Stimulated activated CD4-positive, alpha-beta T cell treated with anti-CD3 and anti-CD28 coated beads, Interleukin-2, amount 100 ng/mL, for 24 hours (primary cell): ENCODE measurements around the gene VIPR2.

Experiments
- DNase-seq, 2 donors: peaks; one replicate each; pipeline ENCODE4 v3.0.0-alpha.2; 2020

Gene VIPR2

DNA sequence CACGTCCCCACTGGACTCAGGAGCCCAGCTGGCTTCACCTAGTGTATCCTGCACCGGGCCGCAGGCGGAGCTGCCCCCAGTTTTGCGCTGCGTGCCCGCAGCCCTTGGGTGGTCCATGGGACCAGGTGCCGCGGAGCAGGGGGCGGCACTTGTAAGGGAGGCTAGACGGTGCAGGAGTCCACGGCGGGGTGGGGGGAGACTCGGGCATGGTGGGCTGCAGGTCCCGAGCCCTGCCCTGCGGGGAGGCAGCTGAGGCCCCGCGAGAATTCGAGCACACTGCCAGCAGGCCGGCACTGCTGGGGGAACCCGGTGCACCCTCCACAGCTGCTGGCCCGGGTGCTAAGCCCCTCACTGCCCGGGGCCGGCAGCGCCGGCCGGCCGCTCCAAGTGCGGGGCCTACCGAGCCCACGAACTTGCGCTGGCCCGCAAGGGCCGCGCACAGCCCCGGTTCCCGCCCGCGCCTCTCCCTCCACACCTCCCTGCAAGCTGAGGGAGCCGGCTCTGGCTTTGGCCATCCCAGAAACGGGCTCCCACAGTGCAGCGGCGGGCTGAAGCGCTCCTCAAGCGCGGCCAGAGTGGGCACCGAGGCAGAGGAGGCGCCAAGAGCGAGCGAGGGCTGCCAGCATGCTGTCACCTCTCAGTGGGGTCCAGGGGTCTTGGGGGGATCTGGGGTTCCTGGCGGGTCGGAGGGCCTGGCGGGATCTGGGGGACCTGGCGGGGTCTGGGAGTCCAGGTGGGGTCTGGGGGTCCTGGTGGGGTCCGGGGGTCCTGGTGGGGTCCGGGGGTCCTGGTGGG is 81.4 kb downstream of the VIPR2 start:
- no peak for DNase-seq

DNA sequence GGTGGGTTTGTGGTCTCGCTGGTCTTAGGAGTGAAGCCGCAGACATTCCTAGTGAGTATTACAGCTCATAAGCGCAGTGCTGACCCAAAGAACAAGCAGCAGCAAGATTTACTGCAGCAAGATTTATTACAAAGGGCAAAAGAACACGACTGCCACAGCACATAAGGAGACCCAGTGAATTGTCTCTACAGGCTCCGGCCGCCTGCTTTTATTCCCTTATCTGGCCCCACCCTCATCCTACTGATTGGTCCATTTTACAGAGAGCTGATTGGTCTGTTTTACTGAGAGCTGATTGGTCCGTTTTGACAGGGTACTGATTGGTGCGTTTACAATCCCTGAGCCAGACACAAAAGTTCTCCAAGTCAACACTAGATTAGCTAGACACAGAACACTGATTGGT is 82.1 kb downstream of the VIPR2 start:
- no peak for DNase-seq

DNA sequence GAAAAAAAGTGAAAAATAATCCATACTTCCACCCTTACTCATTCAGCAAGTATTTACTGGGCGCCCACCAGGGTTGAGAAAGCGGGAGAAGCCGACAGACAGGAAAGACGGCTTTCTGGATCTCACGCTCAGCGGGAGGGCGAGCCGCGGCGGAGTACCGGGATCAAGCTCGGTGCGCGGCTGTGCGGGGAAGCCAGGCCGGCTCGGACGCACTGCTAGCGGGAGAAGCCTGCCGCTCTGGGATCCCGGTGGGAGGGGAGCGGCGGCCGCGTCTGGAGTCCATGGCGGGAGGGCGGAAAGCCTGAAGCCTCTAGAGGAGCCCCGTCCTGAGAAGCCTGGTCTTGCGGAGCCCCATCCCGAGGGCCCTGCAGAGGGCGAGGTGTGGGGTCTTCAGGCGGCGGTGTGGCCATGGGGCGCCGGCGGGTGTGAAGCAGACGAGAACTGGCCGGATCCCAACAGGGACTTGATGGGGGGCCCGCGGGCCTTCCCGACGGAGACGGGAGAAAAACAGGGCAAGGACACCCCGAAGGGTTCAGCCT is 82.9 kb downstream of the VIPR2 start:
- no peak for DNase-seq

- no peak for DNase-seq
Measured at GRCh38 chr7:159061209-159061608, 83.5 kb downstream of the VIPR2 start.

GRCh38 chr7:159060440-159060839 is 84.2 kb downstream of the VIPR2 start:
- no peak for DNase-seq

- DNase-seq = no peak
Measured at GRCh38 chr7:159059629-159060028, 85.0 kb downstream of the VIPR2 start.

DNA sequence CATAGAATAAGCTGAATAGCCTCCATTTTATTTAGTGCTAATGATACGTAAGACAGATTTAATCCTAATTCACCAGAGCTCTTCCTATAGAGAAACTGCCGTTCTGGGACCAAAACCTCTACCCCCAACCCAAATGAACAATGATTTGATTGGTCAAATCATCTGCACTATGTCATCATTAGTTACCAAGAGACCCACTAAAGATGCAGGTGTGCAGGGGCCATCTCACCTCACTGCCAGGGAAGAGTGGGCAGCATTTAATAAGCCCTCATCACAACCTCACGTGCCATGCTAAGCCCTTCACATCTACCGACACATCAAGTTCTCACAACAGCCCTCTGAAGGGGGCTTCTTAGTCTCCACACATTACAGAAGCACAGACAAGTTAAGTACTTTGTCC is 87.0 kb downstream of the VIPR2 start:
- DNase-seq = no peak

- DNase-seq = no peak
Measured at GRCh38 chr7:159056737-159057136, 87.9 kb downstream of the VIPR2 start.

- no peak for DNase-seq
Measured at GRCh38 chr7:159051916-159052315, 92.8 kb downstream of the VIPR2 start.

DNA sequence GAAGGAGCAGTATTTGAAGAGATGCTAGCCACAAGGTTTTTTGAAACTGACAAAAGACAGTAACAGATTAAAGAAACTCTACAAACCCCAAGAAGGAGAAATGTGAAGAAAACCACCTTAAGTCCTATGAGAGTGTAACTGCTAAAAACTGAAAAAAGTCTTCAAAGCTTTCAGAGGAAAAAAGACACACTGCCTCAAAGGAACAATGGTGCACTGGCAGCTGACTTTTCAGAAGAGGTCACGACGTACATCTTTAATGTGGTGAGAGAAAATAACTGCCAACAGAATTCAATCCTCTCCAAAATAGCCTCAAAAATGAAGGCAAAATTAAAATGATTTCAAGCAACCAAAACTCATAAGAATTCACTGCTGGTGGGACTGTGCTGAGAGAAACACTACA is 94.0 kb downstream of the VIPR2 start:
- no peak for DNase-seq

- peak in 1 of 2 donors; percentile 11 for DNase-seq
Measured at GRCh38 chr7:159049266-159050025, 95.2 kb downstream of the VIPR2 start.

GRCh38 chr7:159048656-159049055 is 96.0 kb downstream of the VIPR2 start:
- DNase-seq = no peak

DNA sequence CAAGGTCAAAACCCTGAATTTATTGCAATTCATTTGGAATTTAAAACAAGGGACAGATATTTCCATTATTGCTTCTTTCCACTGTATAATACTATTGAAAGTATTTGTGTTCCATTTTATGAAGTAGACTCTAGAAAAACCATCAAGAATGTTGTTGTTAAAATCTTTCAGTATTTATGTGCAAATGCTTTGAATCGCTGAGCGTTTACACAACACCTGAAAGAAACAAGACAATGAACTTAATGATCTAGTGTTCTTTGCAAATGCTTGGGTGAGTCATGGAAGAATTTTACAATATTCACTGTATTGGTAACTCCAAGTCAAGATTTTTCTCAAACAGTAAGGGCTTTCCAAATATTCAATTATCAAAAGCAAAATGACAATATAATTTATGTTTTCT is 97.1 kb downstream of the VIPR2 start:
- no peak for DNase-seq

- no peak for DNase-seq
Measured at GRCh38 chr7:159046300-159046699, 98.4 kb downstream of the VIPR2 start.

GRCh38 chr7:159045839-159046238 is 98.8 kb downstream of the VIPR2 start:
- no peak for DNase-seq

GRCh38 chr7:159042581-159043101 is 102.0 kb downstream of the VIPR2 start:
- DNase-seq = no peak

GRCh38 chr7:159042103-159042502 is 102.6 kb downstream of the VIPR2 start:
- DNase-seq = no peak

GRCh38 chr7:159040912-159041711 is 103.6 kb downstream of the VIPR2 start:
- no peak for DNase-seq

DNA sequence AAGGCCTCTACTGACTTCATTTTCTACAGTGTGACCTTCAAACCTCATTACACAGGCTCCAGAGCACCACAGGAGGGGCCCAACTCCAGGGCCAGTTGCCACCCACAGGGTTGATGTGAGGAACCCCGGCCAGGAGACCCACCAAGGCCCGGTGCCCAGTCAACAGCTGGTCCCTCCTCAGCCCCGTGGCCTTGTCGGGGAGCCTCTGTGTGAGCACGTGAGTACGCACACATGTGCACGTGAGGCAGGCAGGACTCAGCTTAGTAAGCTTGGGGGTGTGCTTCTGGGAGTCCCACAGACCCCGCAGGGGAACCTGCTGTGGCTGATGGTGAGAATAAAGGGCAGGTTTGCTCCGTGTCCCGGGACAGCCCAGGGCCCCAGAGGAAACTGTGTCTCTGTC is 104.5 kb downstream of the VIPR2 start:
- no peak for DNase-seq

- no peak for DNase-seq
Measured at GRCh38 chr7:159039716-159040115, 105.0 kb downstream of the VIPR2 start.

GRCh38 chr7:159038066-159038465 is 106.6 kb downstream of the VIPR2 start:
- no peak for DNase-seq

DNA sequence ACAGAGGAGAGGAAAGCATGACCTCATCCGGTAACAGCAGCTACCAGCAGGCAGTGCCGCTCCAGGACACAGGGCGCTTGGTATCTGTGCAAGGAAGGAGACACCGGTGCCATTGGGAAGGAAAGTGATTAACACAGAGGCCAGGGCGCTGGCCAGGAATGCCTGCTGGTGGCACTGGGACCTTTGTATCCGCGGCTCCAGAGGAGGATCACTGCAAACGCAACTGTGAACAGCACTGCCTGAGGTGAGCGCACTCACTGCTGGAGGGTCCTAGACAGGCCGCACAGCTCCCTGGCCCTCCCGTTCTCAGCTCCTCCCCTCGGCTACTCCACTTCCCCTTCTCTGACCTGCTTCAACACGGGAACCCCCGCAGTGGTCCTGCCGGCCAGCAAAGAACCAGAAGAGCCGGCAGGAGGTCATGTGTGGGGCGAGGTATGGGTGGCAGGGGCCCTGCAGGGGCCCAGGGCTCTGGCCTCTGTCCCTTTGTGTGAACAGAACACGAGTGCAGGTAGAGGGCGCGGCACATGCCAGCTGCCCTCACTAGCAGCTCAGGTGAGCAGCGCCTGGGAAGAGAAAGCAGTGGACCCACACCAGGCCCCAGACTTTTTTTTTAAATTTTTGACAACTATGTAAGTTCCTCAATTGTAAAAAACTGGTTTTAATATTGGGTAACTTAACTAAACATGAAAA is 107.6 kb downstream of the VIPR2 start:
- no peak for DNase-seq
